HG03064 (cell line): Measurements from ENCODE around the gene KIR3DL1.
"Not testable (repeated sequence)": the region's sequence is repeated elsewhere in the genome, so short reads cannot be mapped to it uniquely, and the experiment has no call there.

ENCODE experiments used
- ATAC-seq: cut with Tn5 transposase; IDR thresholded peaks from one replicate; pipeline ENCODE4 v1.9.1; 2021; ENCODE audit warnings: low read depth; ENCODE audit not compliant: unreplicated experiment

Gene KIR3DL1

GRCh38 chr19:54806516-54806838 is 9.8 kb upstream of the KIR3DL1 start:
- no peak for ATAC-seq

- not testable (repeated sequence) for ATAC-seq
Measured at GRCh38 chr19:54814571-54814970, 1.7 kb upstream of the KIR3DL1 start.

GRCh38 chr19:54817670-54818536 is 1.6 kb downstream of the KIR3DL1 start:
- no peak for ATAC-seq

- ATAC-seq: not testable (repeated sequence)
Measured at GRCh38 chr19:54824416-54824815, 8.1 kb downstream of the KIR3DL1 start.

- not testable (repeated sequence) for ATAC-seq
Measured at GRCh38 chr19:54825326-54825725, 9.1 kb downstream of the KIR3DL1 start.

GRCh38 chr19:54828064-54828463 is 11.8 kb downstream of the KIR3DL1 start:
- not testable (repeated sequence) for ATAC-seq

GRCh38 chr19:54832496-54832895 is 16.2 kb downstream of the KIR3DL1 start, which contains the start of gene KIR2DS4:
TSS of gene KIR2DS4 (plus strand) at chr19:54832676.
- ATAC-seq: not testable (repeated sequence)

GRCh38 chr19:54835126-54835525 is 18.9 kb downstream of the KIR3DL1 start:
- not testable (repeated sequence) for ATAC-seq

GRCh38 chr19:54837522-54837921 is 21.3 kb downstream of the KIR3DL1 start:
- not testable (repeated sequence) for ATAC-seq

- not testable (repeated sequence) for ATAC-seq
Measured at GRCh38 chr19:54843171-54843570, 26.9 kb downstream of the KIR3DL1 start.

- not testable (repeated sequence) for ATAC-seq
Measured at GRCh38 chr19:54850061-54850640, 33.9 kb downstream of the KIR3DL1 start, which contains the start of gene KIR3DL2. TSS of gene KIR3DL2 (plus strand) at chr19:54850443. CDS start at chr19:54850476, 33 bp downstream.

- no peak for ATAC-seq
Measured at GRCh38 chr19:54850930-54851329, 34.7 kb downstream of the KIR3DL1 start.

- no peak for ATAC-seq
Measured at GRCh38 chr19:54851353-54851752, 35.1 kb downstream of the KIR3DL1 start.

GRCh38 chr19:54855241-54855640 is 39.0 kb downstream of the KIR3DL1 start:
- not testable (repeated sequence) for ATAC-seq

- not testable (repeated sequence) for ATAC-seq
Measured at GRCh38 chr19:54858476-54858875, 42.2 kb downstream of the KIR3DL1 start.

- ATAC-seq: not testable (repeated sequence)
Measured at GRCh38 chr19:54859421-54859820, 43.2 kb downstream of the KIR3DL1 start.

GRCh38 chr19:54863459-54863858 is 47.2 kb downstream of the KIR3DL1 start:
- ATAC-seq: not testable (repeated sequence)

GRCh38 chr19:54871696-54872095 is 55.4 kb downstream of the KIR3DL1 start:
- no peak for ATAC-seq

- no peak for ATAC-seq
Measured at GRCh38 chr19:54873990-54874389, 57.7 kb downstream of the KIR3DL1 start, which contains the start of gene FCAR. TSS of gene FCAR (plus strand) at chr19:54874235. CDS start at chr19:54874290, 55 bp downstream.

- no peak for ATAC-seq
Measured at GRCh38 chr19:54875506-54875905, 59.2 kb downstream of the KIR3DL1 start.

- ATAC-seq: no peak
Measured at GRCh38 chr19:54877471-54877870, 61.2 kb downstream of the KIR3DL1 start.
